ENCODE measurements around the gene TECRL.

The TECRL gene

GRCh38 chr4:64271601-64272081, 137.6 kb downstream of the TECRL start:
- no peak overlapping the region for H3K4me3 ChIP-seq (ENCODE audit: low read length)
- no peak for TF ChIP-seq CTCF (IDR thresholded peaks at IDR 0.05; ENCODE audit: insufficient read depth, low read depth, low read length, missing control alignments)
- DNase-seq (ENCODE audit: low read depth), result no peak

- DNase-seq (ENCODE audit: low read depth), result no peak
- no peak for TF ChIP-seq CTCF (IDR thresholded peaks at IDR 0.05; ENCODE audit: insufficient read depth, low read depth, low read length, missing control alignments)
- no peak overlapping the region for H3K4me3 ChIP-seq (ENCODE audit: low read length)
Observed at GRCh38 chr4:64266669-64267068, 142.6 kb downstream of the TECRL start.

- H3K4me3 ChIP-seq (ENCODE audit: low read length), result no peak overlapping the region
- TF ChIP-seq CTCF (IDR thresholded peaks at IDR 0.05; ENCODE audit: insufficient read depth, low read depth, low read length, missing control alignments), result no peak
- DNase-seq (ENCODE audit: low read depth), result no peak
Observed at GRCh38 chr4:64266263-64266662, 143.0 kb downstream of the TECRL start.

- TF ChIP-seq CTCF (IDR thresholded peaks at IDR 0.05; ENCODE audit: insufficient read depth, low read depth, low read length, missing control alignments), result no peak
- no peak for DNase-seq (ENCODE audit: low read depth)
- no peak overlapping the region for H3K4me3 ChIP-seq (ENCODE audit: low read length)
Observed at GRCh38 chr4:64251781-64252180, 157.5 kb downstream of the TECRL start.

GRCh38 chr4:64250488-64250887, 158.8 kb downstream of the TECRL start:
- no peak for DNase-seq (ENCODE audit: low read depth)
- TF ChIP-seq CTCF (IDR thresholded peaks at IDR 0.05; ENCODE audit: insufficient read depth, low read depth, low read length, missing control alignments), result no peak
- H3K4me3 ChIP-seq (ENCODE audit: low read length), result no peak overlapping the region

GRCh38 chr4:64250061-64250460, 159.2 kb downstream of the TECRL start:
- no peak for DNase-seq (ENCODE audit: low read depth)
- no peak for TF ChIP-seq CTCF (IDR thresholded peaks at IDR 0.05; ENCODE audit: insufficient read depth, low read depth, low read length, missing control alignments)

GRCh38 chr4:64248186-64248585, 161.1 kb downstream of the TECRL start:
- no peak for TF ChIP-seq CTCF (IDR thresholded peaks at IDR 0.05; ENCODE audit: insufficient read depth, low read depth, low read length, missing control alignments)
- no peak for DNase-seq (ENCODE audit: low read depth)
- H3K4me3 ChIP-seq (ENCODE audit: low read length), result no peak overlapping the region

More at GRCh38 chr4:64250061-64250460, 159.2 kb downstream of the TECRL start:
- H3K4me3 ChIP-seq (ENCODE audit: low read length), result no peak overlapping the region

Data from epithelial cell of esophagus (primary cell).